RWPE1 (cell line): ENCODE data around the gene ZBTB43.

Experiments used
- CTCF ChIA-PET: fragments of 350-600 bp; sonication (Branson Sonifier 250); formaldehyde crosslinking; extraction: SDS; loops from one replicate; lab custom pipeline; 2021; lab: Yijun Ruan, JAX
- POLR2A ChIA-PET: fragments of 400-600 bp; formaldehyde crosslinking; extraction: SDS; loops from one replicate; lab custom pipeline; 2020; ENCODE audit warnings: antibody characterized with exemption; ENCODE audit not compliant: low non-redundant PET; lab: Yijun Ruan, JAX
- DNase-seq: peaks from one replicate; pipeline ENCODE4 v3.0.0; 2012; ENCODE audit warnings: low spot score
- H3K27ac ChIP-seq: fragments of 450-650 bp; 2 replicates; pipeline ENCODE4 v1.5.1; 2017
- TF ChIP-seq, protein P1 (sequence below): fragments of 450-650 bp; conservative IDR thresholded peaks from 2 replicates; pipeline ENCODE4 v1.5.1; 2017; ENCODE audit warnings: low read depth, mild to moderate bottlenecking

ZBTB43 gene

DNA sequence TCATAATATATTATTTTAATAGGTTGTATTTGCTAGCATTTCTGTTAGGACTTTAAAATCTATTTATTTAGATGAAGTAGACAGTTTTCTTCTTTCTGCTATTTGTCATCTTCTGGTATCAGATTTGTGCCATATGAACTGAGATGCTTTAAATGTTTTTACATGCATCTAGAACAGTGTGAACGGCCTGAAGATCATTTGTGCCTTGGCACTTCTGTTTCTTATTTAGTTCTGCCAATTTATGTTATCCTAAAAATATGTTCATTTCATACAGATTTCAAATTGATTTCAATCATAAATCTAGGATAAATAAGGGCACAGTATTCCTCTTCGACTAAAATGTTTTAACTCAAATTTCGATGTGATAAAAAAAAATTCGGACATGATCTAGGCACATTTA, 71.7 kb downstream of the ZBTB43 start:
- POLR2A ChIA-PET: no interaction called here
- TF ChIP-seq, protein P1, sequence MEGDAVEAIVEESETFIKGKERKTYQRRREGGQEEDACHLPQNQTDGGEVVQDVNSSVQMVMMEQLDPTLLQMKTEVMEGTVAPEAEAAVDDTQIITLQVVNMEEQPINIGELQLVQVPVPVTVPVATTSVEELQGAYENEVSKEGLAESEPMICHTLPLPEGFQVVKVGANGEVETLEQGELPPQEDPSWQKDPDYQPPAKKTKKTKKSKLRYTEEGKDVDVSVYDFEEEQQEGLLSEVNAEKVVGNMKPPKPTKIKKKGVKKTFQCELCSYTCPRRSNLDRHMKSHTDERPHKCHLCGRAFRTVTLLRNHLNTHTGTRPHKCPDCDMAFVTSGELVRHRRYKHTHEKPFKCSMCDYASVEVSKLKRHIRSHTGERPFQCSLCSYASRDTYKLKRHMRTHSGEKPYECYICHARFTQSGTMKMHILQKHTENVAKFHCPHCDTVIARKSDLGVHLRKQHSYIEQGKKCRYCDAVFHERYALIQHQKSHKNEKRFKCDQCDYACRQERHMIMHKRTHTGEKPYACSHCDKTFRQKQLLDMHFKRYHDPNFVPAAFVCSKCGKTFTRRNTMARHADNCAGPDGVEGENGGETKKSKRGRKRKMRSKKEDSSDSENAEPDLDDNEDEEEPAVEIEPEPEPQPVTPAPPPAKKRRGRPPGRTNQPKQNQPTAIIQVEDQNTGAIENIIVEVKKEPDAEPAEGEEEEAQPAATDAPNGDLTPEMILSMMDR: no peak
- CTCF ChIA-PET: no interaction called here
- DNase-seq: no peak
- no peak overlapping the region for H3K27ac ChIP-seq

GRCh38 chr9:126877418-126877817, 72.6 kb downstream of the ZBTB43 start:
- TF ChIP-seq, protein P1: no peak
- CTCF ChIA-PET: no interaction called here
- H3K27ac ChIP-seq: no peak overlapping the region
- POLR2A ChIA-PET: no interaction called here
- no peak for DNase-seq

DNA sequence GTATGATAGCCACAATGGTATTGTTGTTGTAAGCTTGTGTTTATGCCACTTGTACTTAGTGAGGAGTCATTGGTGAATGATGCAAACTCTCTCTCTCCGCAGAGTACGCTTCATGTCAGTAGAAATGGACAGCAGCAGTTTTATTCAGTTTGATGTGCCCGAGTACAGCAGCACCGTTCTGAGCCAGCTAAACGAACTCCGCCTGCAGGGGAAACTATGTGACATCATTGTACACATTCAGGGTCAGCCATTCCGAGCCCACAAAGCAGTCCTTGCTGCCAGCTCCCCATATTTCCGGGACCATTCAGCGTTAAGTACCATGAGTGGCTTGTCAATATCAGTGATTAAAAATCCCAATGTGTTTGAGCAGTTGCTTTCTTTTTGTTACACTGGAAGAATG, 74.4 kb downstream of the ZBTB43 start:
- TF ChIP-seq, protein P1: no peak
- POLR2A ChIA-PET: interaction anchor here (0.7 kb wide), 1 partner anchor 53 kb away, joined by 4 read pairs; no protein-coding TSS in a partner anchor
- CTCF ChIA-PET: no interaction called here
- H3K27ac ChIP-seq: no peak overlapping the region
- DNase-seq: no peak

DNA sequence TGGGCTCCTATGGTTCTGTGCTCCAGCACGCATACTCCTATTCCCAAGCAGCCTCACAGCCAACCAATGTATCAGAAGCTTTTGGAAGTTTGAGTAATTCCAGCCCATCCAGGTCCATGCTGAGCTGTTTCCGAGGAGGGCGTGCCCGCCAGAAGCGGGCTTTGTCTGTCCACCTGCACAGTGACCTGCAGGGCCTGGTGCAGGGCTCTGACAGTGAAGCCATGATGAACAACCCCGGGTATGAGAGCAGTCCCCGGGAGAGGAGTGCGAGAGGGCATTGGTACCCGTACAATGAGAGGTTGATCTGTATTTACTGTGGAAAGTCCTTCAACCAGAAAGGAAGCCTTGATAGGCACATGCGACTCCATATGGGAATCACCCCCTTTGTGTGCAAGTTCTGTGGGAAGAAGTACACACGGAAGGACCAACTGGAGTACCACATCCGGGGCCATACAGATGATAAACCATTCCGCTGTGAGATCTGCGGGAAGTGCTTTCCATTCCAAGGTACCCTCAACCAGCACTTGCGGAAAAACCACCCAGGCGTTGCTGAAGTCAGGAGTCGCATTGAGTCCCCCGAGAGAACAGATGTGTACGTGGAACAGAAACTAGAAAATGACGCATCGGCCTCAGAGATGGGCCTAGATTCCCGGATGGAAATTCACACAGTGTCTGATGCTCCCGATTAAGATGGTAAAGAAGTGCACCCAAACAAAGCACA, 75.5 kb downstream of the ZBTB43 start:
- TF ChIP-seq, protein P1: no peak
- no peak for DNase-seq
- ChIA-PET POLR2A (no interaction called here), CTCF (interaction anchor here (0.6 kb wide), 1 partner anchor 8 kb away, joined by 3 read pairs; no protein-coding TSS in a partner anchor)
- H3K27ac ChIP-seq: no peak overlapping the region

- POLR2A ChIA-PET: no interaction called here
- no peak overlapping the region for H3K27ac ChIP-seq
- DNase-seq: no peak
- TF ChIP-seq, protein P1: no peak
- CTCF ChIA-PET: interaction anchor here (0.6 kb wide), 1 partner anchor 9 kb away, joined by 3 read pairs; no protein-coding TSS in a partner anchor
Measured at GRCh38 chr9:126880947-126881332, 76.1 kb downstream of the ZBTB43 start.

DNA sequence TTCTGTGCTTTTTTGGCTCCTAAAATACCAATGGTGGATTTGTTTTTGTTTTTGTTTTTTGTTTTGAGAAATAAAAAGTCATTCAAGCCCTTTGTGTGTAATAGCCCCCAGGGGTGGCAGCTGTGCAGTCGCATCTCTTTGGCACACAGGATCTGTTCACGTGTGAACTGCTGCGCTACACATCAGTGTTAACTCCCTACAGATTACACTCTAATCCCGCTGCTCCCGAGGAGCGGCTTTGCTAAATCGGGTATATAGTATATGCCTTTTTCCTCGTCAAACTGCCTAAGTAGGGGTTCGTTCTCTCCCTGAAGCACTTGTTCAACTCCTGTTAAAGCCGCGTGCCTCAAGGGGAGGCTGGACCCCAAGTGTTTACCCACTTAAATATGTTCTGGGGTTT, 77.9 kb downstream of the ZBTB43 start:
- H3K27ac ChIP-seq: no peak overlapping the region
- TF ChIP-seq, protein P1: no peak
- CTCF ChIA-PET: interaction anchor here (0.6 kb wide), 1 partner anchor 518 kb away, joined by 3 read pairs; no protein-coding TSS in a partner anchor
- POLR2A ChIA-PET: no interaction called here
- DNase-seq: no peak
